ENCODE measurements around the gene CCDC127. TPM values are rescaled to one million over a fixed set of nuclear protein-coding genes. Genes with fewer than 3 reads are reported as not detected.
"Not testable (repeated sequence)": the region's sequence is repeated elsewhere in the genome, so short reads cannot be mapped to it uniquely, and the experiment has no call there.

CCDC127 gene
- total and polyA plus RNA-seq, 5 experiments from 2014 or later, result 3.2 to 10.1 (median 4.4) TPM

DNA sequence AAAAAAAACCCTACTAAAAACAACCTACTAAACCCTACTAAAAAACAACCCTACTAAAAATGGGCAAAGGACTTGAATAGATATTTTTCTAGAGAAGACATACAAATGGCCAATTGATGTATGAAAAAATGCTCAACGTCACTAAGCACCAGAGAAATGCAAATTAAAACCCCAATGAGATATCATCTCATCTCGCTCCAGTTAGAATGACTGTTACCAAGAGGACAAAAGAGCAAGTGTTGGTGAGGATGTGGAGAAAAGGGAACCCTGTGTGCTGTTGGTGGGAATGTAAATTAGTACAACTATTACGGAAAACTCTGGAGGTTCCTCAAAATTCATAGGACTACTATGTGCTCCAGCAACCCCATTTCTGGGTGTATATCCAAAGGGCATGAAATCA is 10.9 kb upstream of the CCDC127 start:
- no peak for DNase-seq
- no peak overlapping the region for H3K4me3 Mint-ChIP-seq
- peaks cover 12 to 93% (median 32%) of the 10 kb centered on the region in 3 donors for H3K36me3 Mint-ChIP-seq
- no peaks in the 10 kb centered on the region for H3K27me3 Mint-ChIP-seq
- POLR2A ChIA-PET, result no interaction called here
- H3K9me3 Mint-ChIP-seq, result no peaks in the 10 kb centered on the region
- no peak overlapping the region for H3K27ac Mint-ChIP-seq
- H3K4me1 Mint-ChIP-seq, result peaks cover 0 to 15% (median 3%) of the 10 kb centered on the region in 4 donors
- ATAC-seq, result no peak

DNA sequence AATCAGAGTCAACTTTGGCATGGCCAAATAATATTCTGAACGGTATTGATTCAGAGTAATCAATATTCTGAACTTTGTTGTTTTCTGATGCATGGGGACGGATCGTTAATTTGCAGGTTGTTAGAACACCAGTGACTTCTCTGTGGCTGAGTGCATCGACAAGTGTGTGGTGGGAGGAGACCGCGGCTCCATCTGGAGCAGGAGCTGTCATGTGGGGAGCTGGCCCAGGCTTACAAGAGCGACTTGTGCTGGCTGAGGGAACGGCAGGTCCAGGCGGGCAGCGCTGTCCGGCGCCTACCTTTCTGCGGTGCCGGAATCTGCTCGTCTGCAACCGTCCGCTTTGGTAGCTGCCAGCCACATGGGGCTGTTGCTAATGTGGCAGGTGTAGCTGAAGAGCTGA is 9.4 kb upstream of the CCDC127 start:
- DNase-seq, H3K4me3 Mint-ChIP-seq, POLR2A ChIA-PET, H3K9me3 Mint-ChIP-seq, ATAC-seq, H3K27me3 Mint-ChIP-seq: not testable (repeated sequence)
- peaks cover 12 to 84% (median 32%) of the 10 kb centered on the region in 3 donors for H3K36me3 Mint-ChIP-seq
- peaks cover 8 to 26% (median 11%) of the 10 kb centered on the region in 4 donors for H3K4me1 Mint-ChIP-seq
- H3K27ac Mint-ChIP-seq, result peak overlapping the region in 1 of 10 donors; percentile 45

DNA sequence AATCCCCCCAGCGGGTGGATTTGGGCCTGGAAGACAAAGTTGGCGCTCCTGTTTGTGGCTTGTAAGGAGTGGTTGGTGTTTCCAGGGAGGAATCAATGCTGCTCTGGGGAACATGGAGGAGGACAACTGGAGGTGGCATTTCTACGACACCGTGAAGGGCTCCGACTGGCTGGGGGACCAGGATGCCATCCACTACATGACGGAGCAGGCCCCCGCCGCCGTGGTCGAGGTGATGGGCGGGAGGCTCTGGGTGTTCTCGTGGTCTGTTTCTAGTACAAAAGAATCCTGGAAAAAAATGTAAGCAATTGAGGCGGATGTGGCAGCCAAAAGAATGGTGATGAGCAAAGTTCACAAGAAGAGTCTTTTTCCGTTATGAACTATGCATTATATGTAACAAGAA is 7.4 kb upstream of the CCDC127 start:
- Mint-ChIP-seq H3K27me3 (no peaks in the 10 kb centered on the region), H3K27ac (peak overlapping the region in 3 of 10 donors; percentile 38 to 87 (median 84)), H3K4me1 (peaks cover 14 to 42% (median 28%) of the 10 kb centered on the region in 4 donors), H3K9me3 (no peaks in the 10 kb centered on the region), H3K36me3 (peaks cover 12 to 64% (median 26%) of the 10 kb centered on the region in 3 donors), H3K4me3 (peak overlapping the region in 2 of 10 donors; percentile 22 to 48)
- ATAC-seq (no peak), DNase-seq (peak in 1 of 10 donors; percentile 17)
- POLR2A ChIA-PET, result no interaction called here

DNA sequence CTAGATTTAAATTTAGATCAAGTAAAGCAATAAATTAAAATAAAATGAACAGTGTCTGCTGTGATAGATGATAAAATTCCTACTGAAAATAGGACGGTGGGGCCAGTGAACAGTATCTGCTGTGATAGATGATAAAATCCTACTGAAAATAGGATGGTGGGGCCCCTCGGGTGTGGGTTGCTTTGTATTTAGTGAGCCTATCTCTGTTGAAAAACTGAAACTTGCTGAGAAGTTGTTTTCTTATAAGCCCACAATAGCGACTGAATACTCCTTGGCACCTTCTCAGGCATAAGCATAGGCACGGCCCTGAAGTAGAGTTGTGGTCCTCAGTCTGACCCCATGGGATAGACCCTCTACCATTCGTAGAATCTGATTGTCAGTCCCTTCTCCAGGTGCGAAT is 5.8 kb upstream of the CCDC127 start:
- Mint-ChIP-seq H3K27ac (peak overlapping the region in 2 of 10 donors; percentile 22 to 33), H3K4me1 (peaks cover 12 to 45% (median 36%) of the 10 kb centered on the region in 4 donors), H3K4me3 (no peak overlapping the region), H3K27me3 (no peaks in the 10 kb centered on the region), H3K9me3 (no peaks in the 10 kb centered on the region), H3K36me3 (peaks cover 6 to 51% (median 19%) of the 10 kb centered on the region in 3 donors)
- ATAC-seq, result no peak
- DNase-seq, result no peak
- POLR2A ChIA-PET, result no interaction called here

DNA sequence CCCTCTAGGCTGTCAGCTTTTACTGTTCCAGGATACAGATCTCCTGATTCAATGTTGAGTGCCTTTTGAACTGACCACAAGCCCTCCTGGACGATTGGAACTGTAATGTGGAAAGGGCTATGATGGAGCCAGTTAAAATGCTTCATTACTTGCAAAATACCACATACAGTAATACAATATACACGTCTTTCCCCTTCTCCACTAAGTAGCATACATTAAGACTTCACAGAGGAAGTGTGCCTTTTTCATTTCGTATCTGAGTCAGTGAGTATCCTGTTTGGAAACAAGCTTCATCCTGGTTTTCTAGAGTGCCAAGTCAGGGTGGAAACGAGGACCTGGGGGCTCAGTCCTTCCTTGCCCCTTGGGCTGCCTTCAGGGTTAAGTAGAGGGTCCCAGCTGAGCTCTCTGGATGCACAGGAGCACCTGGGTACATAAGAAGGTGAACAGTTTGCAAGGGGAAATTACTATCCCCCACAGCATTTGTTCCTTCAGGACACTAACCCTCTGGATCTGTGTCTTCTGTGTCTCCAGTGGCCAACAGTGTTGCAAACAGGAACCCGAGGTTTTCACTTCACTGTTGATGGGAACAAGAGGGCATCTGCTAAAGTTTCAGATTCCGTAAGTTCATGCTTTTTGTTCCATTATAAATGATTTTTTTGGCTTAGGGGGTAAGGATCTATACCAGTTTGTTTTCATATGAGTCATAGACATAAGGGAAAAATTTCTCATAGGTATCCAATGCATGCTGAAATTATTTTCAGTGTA is 5.2 kb upstream of the CCDC127 start:
- ATAC-seq, H3K9me3 Mint-ChIP-seq, POLR2A ChIA-PET, H3K4me3 Mint-ChIP-seq, DNase-seq, H3K27me3 Mint-ChIP-seq: not testable (repeated sequence)
- H3K36me3 Mint-ChIP-seq, result peaks cover 4 to 45% (median 18%) of the 10 kb centered on the region in 3 donors
- H3K27ac Mint-ChIP-seq, result peak overlapping the region in 6 of 10 donors; percentile 13 to 72 (median 40)
- H3K4me1 Mint-ChIP-seq, result peaks cover 12 to 45% (median 36%) of the 10 kb centered on the region in 4 donors

DNA sequence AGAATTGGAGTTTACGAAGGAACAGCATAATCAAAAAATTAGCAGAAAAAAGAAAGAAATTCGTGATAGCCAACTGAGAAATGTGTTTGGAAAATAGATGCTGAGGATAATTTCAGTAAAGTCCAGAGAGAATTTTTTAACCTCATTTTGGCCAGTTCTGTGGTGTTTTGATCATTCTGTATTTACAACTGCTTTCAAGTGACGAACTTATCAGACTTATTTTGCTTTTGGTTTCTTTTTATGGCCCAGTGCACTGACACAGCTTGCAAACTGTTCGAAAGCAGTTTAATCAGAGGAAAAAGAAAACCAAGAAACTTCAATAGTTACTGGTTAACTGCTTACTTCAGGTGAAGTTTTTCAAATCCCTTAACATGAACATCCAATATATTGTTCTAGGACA is 2.0 kb upstream of the CCDC127 start:
- POLR2A ChIA-PET, result interaction anchor here (0.7 to 3.6 kb wide), 4 partner anchors 17 to 173 kb away, joined by 3 to 32 read pairs (median 18); partner anchors contain the start of gene PDCD6
- ATAC-seq (peak in 1 of 2 donors; percentile 21), DNase-seq (peak in 3 of 10 donors; percentile 32 to 50 (median 50))
- Mint-ChIP-seq H3K9me3 (no peaks in the 10 kb centered on the region), H3K27me3 (no peaks in the 10 kb centered on the region), H3K36me3 (peaks cover 0 to 31% (median 9%) of the 10 kb centered on the region in 3 donors), H3K4me3 (peak overlapping the region; percentile 90 to 97 (median 95)), H3K4me1 (peaks cover 19 to 58% (median 55%) of the 10 kb centered on the region in 4 donors), H3K27ac (peak overlapping the region; percentile 86 to 98 (median 96))

DNA sequence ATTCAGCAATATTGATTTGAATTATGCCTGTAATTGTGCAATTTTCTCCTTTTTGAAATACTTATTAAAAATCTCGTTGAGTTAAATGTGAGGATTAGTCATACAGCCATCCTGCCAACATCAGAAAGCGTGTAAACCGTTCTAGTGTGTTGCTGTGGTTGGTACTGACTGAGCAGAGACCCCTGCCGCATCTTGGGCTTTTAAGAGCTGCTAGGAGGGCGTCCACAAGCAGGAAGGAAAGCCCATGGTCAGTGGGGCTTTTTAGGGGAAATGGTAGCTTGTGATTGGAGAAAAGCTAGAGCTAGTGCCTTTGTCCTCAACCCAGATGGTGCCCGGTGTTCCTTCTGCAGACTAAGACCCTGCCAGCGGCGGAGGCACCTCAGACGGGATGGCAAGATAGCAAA is 1.5 kb upstream of the CCDC127 start:
- ATAC-seq (peak in 1 of 2 donors; percentile 22), DNase-seq (peak in 6 of 10 donors; percentile 8 to 33 (median 18))
- no peaks in the 10 kb centered on the region for H3K9me3 Mint-ChIP-seq
- peak overlapping the region; percentile 90 to 97 (median 95) for H3K4me3 Mint-ChIP-seq
- POLR2A ChIA-PET, result interaction anchor here (0.8 to 3.6 kb wide), 5 partner anchors 31 to 244 kb away, joined by 3 to 32 read pairs (median 7); partner anchors contain the start of gene PDCD6
- peaks cover 0 to 31% (median 5%) of the 10 kb centered on the region in 3 donors for H3K36me3 Mint-ChIP-seq
- peaks cover 20 to 61% (median 59%) of the 10 kb centered on the region in 4 donors for H3K4me1 Mint-ChIP-seq
- H3K27ac Mint-ChIP-seq, result peak overlapping the region; percentile 86 to 98 (median 96)
- no peaks in the 10 kb centered on the region for H3K27me3 Mint-ChIP-seq

DNA sequence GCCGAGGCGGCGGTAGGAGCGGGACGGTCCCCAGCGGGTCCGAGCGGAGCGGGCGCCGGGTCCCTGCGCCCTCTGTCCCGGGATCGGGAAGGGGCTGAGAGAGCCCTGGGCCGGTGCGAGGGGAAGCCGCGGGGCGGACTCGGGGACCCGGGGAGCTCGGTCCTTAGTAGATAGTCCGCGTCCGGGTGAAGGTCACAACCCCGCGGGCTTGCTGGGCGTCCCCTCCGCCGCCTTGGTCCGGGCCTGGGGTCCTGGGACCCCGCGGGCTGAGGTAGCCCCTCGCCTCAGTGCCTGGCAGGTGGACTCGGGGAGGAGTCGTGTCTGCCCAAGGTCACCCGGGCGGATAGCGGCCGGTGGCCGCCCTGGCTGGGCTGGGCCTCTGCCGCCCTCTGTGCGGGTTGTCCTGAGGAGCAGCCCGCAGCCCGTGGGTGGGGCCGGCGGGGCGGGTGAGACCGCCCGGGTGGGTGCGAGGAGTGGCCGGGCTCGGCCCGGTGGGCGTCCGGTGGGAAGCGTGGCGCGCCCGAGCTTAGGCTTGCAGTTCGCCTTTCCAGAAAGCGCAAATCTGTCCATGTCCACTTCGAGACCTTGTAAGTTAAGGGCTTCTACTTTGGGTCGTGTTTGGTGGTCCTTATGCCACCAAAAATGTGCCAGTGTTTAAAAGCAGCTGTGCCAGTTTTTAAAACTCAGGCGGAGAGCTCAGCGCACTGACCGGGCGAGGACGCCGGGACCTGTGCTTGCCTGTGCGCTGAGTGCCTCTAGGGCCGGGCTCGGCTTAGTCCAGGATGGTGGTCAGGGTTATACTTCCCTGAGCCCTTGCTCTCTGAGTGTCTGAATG is 721 bp upstream of the CCDC127 start:
- Mint-ChIP-seq H3K4me3 (peak overlapping the region; percentile 90 to 97 (median 95)), H3K4me1 (peaks cover 20 to 69% (median 65%) of the 10 kb centered on the region in 4 donors), H3K9me3 (no peaks in the 10 kb centered on the region), H3K27me3 (no peaks in the 10 kb centered on the region), H3K27ac (peak overlapping the region; percentile 86 to 98 (median 96)), H3K36me3 (peaks cover 0 to 31% (median 5%) of the 10 kb centered on the region in 3 donors)
- ATAC-seq (peak; percentile 9 to 16), DNase-seq (peak in 5 of 10 donors; percentile 12 to 24 (median 15))
- POLR2A ChIA-PET, result interaction anchor here (0.8 to 3.6 kb wide), 14 partner anchors 15 to 1582 kb away, joined by 3 to 32 read pairs (median 3); partner anchors contain the start of genes BRD9, PDCD6 and TRIP13

DNA sequence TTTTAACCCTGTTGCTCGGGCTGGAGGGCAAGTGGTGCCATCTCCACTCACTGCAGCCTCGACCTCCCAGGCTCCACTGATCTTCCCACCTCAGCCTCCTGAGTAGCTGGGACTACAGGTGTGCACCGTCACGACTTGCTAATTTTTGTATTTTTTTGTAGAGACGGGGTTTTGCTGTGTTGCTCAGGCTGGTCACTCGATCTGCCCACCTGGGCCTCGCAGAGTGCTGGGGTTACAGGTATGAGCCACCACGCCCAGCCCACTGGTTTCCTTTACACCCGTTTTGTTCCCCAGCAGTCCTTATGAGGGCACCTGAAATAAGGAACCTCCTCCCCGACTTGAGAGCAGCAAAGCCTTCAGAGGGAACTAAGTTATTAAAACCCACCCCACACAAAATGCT is 1.9 kb downstream of the CCDC127 start:
- DNase-seq, H3K27me3 Mint-ChIP-seq, POLR2A ChIA-PET, H3K9me3 Mint-ChIP-seq, ATAC-seq: not testable (repeated sequence)
- H3K4me1 Mint-ChIP-seq, result peaks cover 12 to 51% (median 46%) of the 10 kb centered on the region in 4 donors
- peak overlapping the region in 4 of 10 donors; percentile 36 to 59 (median 50) for H3K27ac Mint-ChIP-seq
- peak overlapping the region in 5 of 10 donors; percentile 12 to 67 (median 49) for H3K4me3 Mint-ChIP-seq
- H3K36me3 Mint-ChIP-seq, result peaks cover 0 to 31% (median 5%) of the 10 kb centered on the region in 3 donors

DNA sequence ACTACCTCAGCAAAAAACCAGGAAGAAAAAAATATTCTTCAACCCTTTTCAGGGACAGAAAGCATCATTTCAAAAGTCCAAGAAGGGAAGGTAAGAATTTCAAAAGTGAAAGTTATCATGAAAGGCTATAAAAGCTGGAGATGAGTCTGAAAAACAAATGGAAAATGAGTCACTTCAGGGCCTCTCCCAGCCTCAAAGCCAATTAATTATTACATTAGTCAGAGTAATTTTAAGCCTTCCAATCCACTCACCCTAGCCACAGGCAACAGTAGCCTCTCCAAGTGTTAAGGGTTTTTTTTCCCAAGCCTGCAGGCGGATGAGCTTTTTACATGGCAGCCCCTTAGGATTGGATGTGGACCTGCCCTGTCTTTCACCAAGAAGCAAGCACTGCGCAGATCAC is 2.7 kb downstream of the CCDC127 start:
- ATAC-seq, DNase-seq, H3K27me3 Mint-ChIP-seq, POLR2A ChIA-PET, H3K9me3 Mint-ChIP-seq: not testable (repeated sequence)
- Mint-ChIP-seq H3K27ac (peak overlapping the region in 6 of 10 donors; percentile 22 to 66 (median 53)), H3K4me1 (peaks cover 13 to 47% (median 42%) of the 10 kb centered on the region in 4 donors), H3K36me3 (peaks cover 0 to 34% (median 5%) of the 10 kb centered on the region in 3 donors), H3K4me3 (peak overlapping the region in 9 of 10 donors; percentile 1 to 75 (median 64))

DNA sequence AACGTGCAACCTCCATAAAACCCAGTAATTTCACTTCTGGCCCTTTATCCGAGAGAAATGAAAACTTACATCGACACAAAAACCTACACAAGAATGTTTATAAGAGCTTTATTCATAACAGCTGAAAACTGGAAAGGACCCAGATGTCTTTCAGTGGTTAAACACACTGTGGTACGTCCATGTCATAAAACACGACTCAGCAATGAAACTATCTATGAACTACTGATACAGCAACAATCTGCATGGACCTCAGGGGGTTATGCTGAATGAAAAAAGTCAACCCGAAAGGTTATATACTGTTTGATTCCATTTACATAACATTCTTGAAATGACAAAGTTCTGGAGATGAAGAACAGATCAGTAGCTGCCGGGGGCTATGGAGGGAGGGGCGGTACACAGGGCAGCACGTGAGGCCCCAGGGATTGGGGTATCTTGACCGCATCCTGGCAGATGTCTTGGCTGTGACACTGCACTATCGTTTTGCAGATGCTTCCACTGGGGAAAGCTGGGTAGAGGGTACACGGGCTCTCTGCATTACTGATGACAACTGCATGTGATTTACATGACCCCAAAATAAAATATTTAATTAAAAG is 4.1 kb downstream of the CCDC127 start:
- POLR2A ChIA-PET, result no interaction called here
- peaks cover 17 to 51% (median 44%) of the 10 kb centered on the region in 4 donors for H3K4me1 Mint-ChIP-seq
- ATAC-seq, result no peak
- no peak for DNase-seq
- H3K27me3 Mint-ChIP-seq, result no peaks in the 10 kb centered on the region
- H3K9me3 Mint-ChIP-seq, result no peaks in the 10 kb centered on the region
- H3K36me3 Mint-ChIP-seq, result peaks cover 0 to 37% (median 5%) of the 10 kb centered on the region in 3 donors
- peak overlapping the region in 6 of 10 donors; percentile 7 to 59 (median 34) for H3K4me3 Mint-ChIP-seq
- H3K27ac Mint-ChIP-seq, result peak overlapping the region in 3 of 10 donors; percentile 32 to 74 (median 51)
